ENCODE data around the gene TMEM233. TPM values are rescaled to one million over a fixed set of nuclear protein-coding genes. Genes with fewer than 3 reads are reported as not detected.
"Not testable (repeated sequence)": the region's sequence is repeated elsewhere in the genome, so short reads cannot be mapped to it uniquely, and the experiment has no call there.

Gene TMEM233
- total RNA-seq, 4 donors from 2014 or later, result 0.13 to 0.19 (median 0.15) TPM; not detected in 1

DNA sequence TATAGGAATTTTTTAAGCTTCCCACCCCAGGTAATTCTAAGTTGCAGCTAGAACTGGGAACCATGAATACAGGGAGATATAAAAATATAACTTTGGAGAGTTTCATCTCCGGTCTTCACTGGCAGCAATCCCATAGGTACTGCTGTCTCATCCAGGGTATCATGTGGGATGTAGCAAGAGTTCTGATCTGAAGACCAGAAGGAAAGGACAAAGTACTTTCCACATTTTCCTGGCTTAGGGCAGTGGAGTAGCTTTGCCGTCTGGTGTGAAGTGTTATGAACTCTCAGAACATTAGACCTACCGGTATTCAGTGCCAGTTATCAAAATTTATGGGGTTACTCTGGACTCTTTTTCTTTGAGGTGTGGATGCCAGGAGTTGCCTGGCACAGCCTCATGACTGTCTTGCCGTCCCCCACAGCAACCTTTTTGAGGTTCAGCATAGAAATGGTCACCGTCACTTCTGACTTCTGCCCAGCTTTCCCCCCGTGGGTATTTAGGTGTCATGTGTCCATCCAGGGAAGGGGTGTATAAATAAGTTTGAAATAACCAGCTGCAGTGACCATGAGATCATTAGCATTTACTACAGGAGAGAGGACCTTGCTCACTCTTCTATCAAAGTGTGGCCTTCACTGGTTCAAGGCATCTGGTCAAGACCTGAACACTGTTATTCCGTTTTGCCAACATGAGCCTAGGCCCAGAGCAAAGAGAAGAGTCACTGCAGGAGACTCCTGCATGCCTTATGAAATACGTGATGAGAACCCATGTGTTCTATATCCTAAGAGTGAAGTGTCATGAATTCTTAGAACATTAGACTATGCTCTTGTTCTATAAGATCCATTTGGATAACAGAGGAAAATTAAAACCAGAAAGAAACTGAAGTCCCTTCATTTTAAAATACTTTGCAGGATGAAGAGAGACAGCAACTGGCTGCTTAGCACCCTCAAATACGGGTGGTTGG, 22.2 kb downstream of the TMEM233 start:
- H3K27ac ChIP-seq, result no peak overlapping the region
- H3K4me1 ChIP-seq, result no peaks in the 10 kb centered on the region
- no peak overlapping the region for H3K4me3 ChIP-seq
- no peaks in the 10 kb centered on the region for H3K9me3 ChIP-seq
- TF ChIP-seq POLR2A (IDR thresholded peaks at IDR 0.05) (no peak), CTCF (IDR thresholded peaks at IDR 0.05) (no peak)
- no peak for DNase-seq
- peaks cover 0 to 7% (median 0%) of the 10 kb centered on the region in 4 donors for H3K27me3 ChIP-seq
- intact Hi-C loops (cut with DNase I), result no loop called here
- 67 to 71% methylated on average over 5 to 9 of the region's 9 CpGs for WGBS, 2 donors
- H3K36me3 ChIP-seq, result no peaks in the 10 kb centered on the region

- peaks cover 0 to 14% (median 0%) of the 10 kb centered on the region in 4 donors for H3K27me3 ChIP-seq
- H3K27ac ChIP-seq; H3K36me3 ChIP-seq; DNase-seq; H3K4me1 ChIP-seq; intact Hi-C loops (cut with DNase I); H3K9me3 ChIP-seq; H3K4me3 ChIP-seq: not testable (repeated sequence)
- WGBS, 2 donors, result 71 to 88% methylated on average over 1 of the region's 1 CpG
Measured at GRCh38 chr12:119618328-119618896, 24.8 kb downstream of the TMEM233 start.

GRCh38 chr12:119620490-119620889, 26.9 kb downstream of the TMEM233 start:
- WGBS, 2 donors, result 20 to 31% methylated on average over 1 of the region's 1 CpG
- H3K4me3 ChIP-seq, result no peak overlapping the region
- no peak overlapping the region for H3K27ac ChIP-seq
- no peak for TF ChIP-seq POLR2A (IDR thresholded peaks at IDR 0.05)
- no peak for TF ChIP-seq CTCF (IDR thresholded peaks at IDR 0.05)
- no peaks in the 10 kb centered on the region for H3K36me3 ChIP-seq
- no peaks in the 10 kb centered on the region for H3K9me3 ChIP-seq
- peaks cover 0 to 13% (median 0%) of the 10 kb centered on the region in 4 donors for H3K27me3 ChIP-seq
- no peaks in the 10 kb centered on the region for H3K4me1 ChIP-seq
- intact Hi-C loops (cut with DNase I), result no loop called here
- no peak for DNase-seq

- Histone ChIP-seq H3K36me3 (no peaks in the 10 kb centered on the region), H3K27ac (no peak overlapping the region), H3K27me3 (peaks cover 0 to 13% (median 0%) of the 10 kb centered on the region in 4 donors), H3K4me1 (no peaks in the 10 kb centered on the region), H3K9me3 (no peaks in the 10 kb centered on the region), H3K4me3 (no peak overlapping the region)
- TF ChIP-seq POLR2A (IDR thresholded peaks at IDR 0.05) (no peak), CTCF (IDR thresholded peaks at IDR 0.05) (no peak)
- DNase-seq, result no peak
- intact Hi-C loops (cut with DNase I), result no loop called here
- WGBS, 2 donors, result 15 to 30% methylated on average over 2 of the region's 2 CpGs
Measured at GRCh38 chr12:119621878-119622277, 28.3 kb downstream of the TMEM233 start.

GRCh38 chr12:119624966-119625365, 31.4 kb downstream of the TMEM233 start:
- H3K27me3 ChIP-seq, result peaks cover 0 to 13% (median 0%) of the 10 kb centered on the region in 4 donors
- DNase-seq, result no peak
- WGBS, 2 donors, result 35 to 36% methylated on average over 4 of the region's 4 CpGs
- no peaks in the 10 kb centered on the region for H3K4me1 ChIP-seq
- no peaks in the 10 kb centered on the region for H3K36me3 ChIP-seq
- intact Hi-C loops (cut with DNase I), result no loop called here
- H3K9me3 ChIP-seq, result no peaks in the 10 kb centered on the region
- no peak overlapping the region for H3K4me3 ChIP-seq
- H3K27ac ChIP-seq, result no peak overlapping the region
- TF ChIP-seq CTCF (IDR thresholded peaks at IDR 0.05) (no peak), POLR2A (IDR thresholded peaks at IDR 0.05) (no peak)

Measured in esophagus squamous epithelium (tissue), 5 donors.